HG03280 (cell line): ENCODE measurements around the gene BCL2.

Experiments
- ATAC-seq: cut with Tn5 transposase; IDR thresholded peaks from one replicate; pipeline ENCODE4 v1.9.1; 2021; ENCODE audit warnings: mild to moderate bottlenecking, moderate library complexity; ENCODE audit not compliant: unreplicated experiment

BCL2 gene

GRCh38 chr18:63130176-63130575 lies 189.4 kb downstream of the BCL2 start:
- ATAC-seq: no peak

GRCh38 chr18:63128237-63128974 lies 191.2 kb downstream of the BCL2 start:
- ATAC-seq: no peak

- ATAC-seq: no peak
Observed at GRCh38 chr18:63126134-63127069, 193.2 kb downstream of the BCL2 start.

- ATAC-seq: no peak
Observed at GRCh38 chr18:63120620-63121019, 198.9 kb downstream of the BCL2 start.

GRCh38 chr18:63119647-63120046 lies 199.9 kb downstream of the BCL2 start:
- no peak for ATAC-seq

GRCh38 chr18:63113899-63114565 lies 205.5 kb downstream of the BCL2 start:
- ATAC-seq: no peak

GRCh38 chr18:63112706-63113105 lies 206.9 kb downstream of the BCL2 start:
- no peak for ATAC-seq

- ATAC-seq: no peak
Observed at GRCh38 chr18:63111671-63112402, 207.7 kb downstream of the BCL2 start.

- ATAC-seq: no peak
Observed at GRCh38 chr18:63109802-63110201, 209.8 kb downstream of the BCL2 start.

- no peak for ATAC-seq
Observed at GRCh38 chr18:63109022-63109421, 210.5 kb downstream of the BCL2 start.

GRCh38 chr18:63107931-63108330 lies 211.6 kb downstream of the BCL2 start:
- no peak for ATAC-seq

GRCh38 chr18:63107171-63107845 lies 212.3 kb downstream of the BCL2 start:
- ATAC-seq: peak; percentile 31

- peak; percentile 38 for ATAC-seq
Observed at GRCh38 chr18:63106727-63107126, 212.8 kb downstream of the BCL2 start.

GRCh38 chr18:63105636-63106316 lies 213.8 kb downstream of the BCL2 start:
- peak; percentile 62 for ATAC-seq

GRCh38 chr18:63104868-63105267 lies 214.7 kb downstream of the BCL2 start:
- no peak for ATAC-seq

- ATAC-seq: no peak
Observed at GRCh38 chr18:63102941-63103744, 216.4 kb downstream of the BCL2 start.

GRCh38 chr18:63100630-63101055 lies 218.9 kb downstream of the BCL2 start:
- ATAC-seq: no peak

- no peak for ATAC-seq
Observed at GRCh38 chr18:63099848-63100629, 219.5 kb downstream of the BCL2 start.
